Liver (tissue), 9 donors: Measurements from ENCODE around the gene SPHK2. TPM values are rescaled to one million over a fixed set of nuclear protein-coding genes. Genes with fewer than 3 reads are reported as not detected.

Experiments used
- DNase-seq: peaks from one replicate; pipeline ENCODE4 v3.0.0-alpha.2; 2017; ENCODE audit warnings: low spot score
- H3K27ac ChIP-seq, 2 donors: one replicate each; pipeline ENCODE4 v1.7.0; 2013; ENCODE audit warnings: inconsistent platforms in 2 of 2, low read length in 2 of 2, control low read depth in 1 of 2, low read depth in 1 of 2, mild to moderate bottlenecking in 1 of 2
- H3K27me3 ChIP-seq, 4 donors: one replicate each; pipeline versions ENCODE4 v1.6.1 to v1.7.0; 2013; ENCODE audit warnings: low read length in 3 of 4, inconsistent platforms in 1 of 4, mild to moderate bottlenecking in 1 of 4, moderate library complexity in 1 of 4; ENCODE audit not compliant: control insufficient read depth in 4 of 4, insufficient read depth in 4 of 4
- H3K36me3 ChIP-seq, 4 donors: one replicate each; pipeline versions ENCODE4 v1.6.1 to v1.7.0; 2013; ENCODE audit warnings: low read length in 3 of 4, mild to moderate bottlenecking in 3 of 4, low read depth in 1 of 4, moderate library complexity in 1 of 4; ENCODE audit not compliant: control insufficient read depth in 4 of 4, insufficient read depth in 3 of 4
- H3K4me1 ChIP-seq, 4 donors: one replicate each; pipeline versions ENCODE4 v1.6.1 to v1.7.0; 2013; ENCODE audit warnings: low read length in 3 of 4, mild to moderate bottlenecking in 3 of 4, moderate library complexity in 1 of 4; ENCODE audit not compliant: control insufficient read depth in 4 of 4, insufficient read depth in 4 of 4
- H3K4me3 ChIP-seq, 3 donors: one replicate each; pipeline versions ENCODE4 v1.6.1 to v1.7.0; 2013; ENCODE audit warnings: low read length in 3 of 3, control low read depth in 1 of 3, low read depth in 1 of 3, mild to moderate bottlenecking in 1 of 3
- H3K9ac ChIP-seq, 2 donors: one replicate each; pipeline ENCODE4 v1.7.0; 2013; ENCODE audit warnings: low read length in 2 of 2, mild to moderate bottlenecking in 2 of 2, moderate library complexity in 2 of 2, control low read depth in 1 of 2, low read depth in 1 of 2
- H3K9me3 ChIP-seq, 4 donors: one replicate each; pipeline versions ENCODE4 v1.6.1 to v1.7.0; 2013; ENCODE audit warnings: low read length in 3 of 4; ENCODE audit not compliant: control insufficient read depth in 4 of 4
- ATF3 ChIP-seq: IDR thresholded peaks from 2 replicates; pipeline ENCODE4 v1.6.1; 2016; ENCODE audit warnings: antibody characterized with exemption
- CTCF ChIP-seq: fragments of 150-350 bp; IDR thresholded peaks from 2 replicates; pipeline ENCODE4 v1.5.1; 2017; ENCODE audit warnings: improper control_type of control experiment, low read depth, low read length; ENCODE audit not compliant: missing input control
- EGR1 ChIP-seq, 2 donors: IDR thresholded peaks; 2 replicates each; pipeline ENCODE4 v1.6.1; 2016 to 2018; ENCODE audit warnings: antibody characterized with exemption in 2 of 2, low read depth in 2 of 2
- FOXA1 ChIP-seq: IDR thresholded peaks from 2 replicates; pipeline ENCODE4 v1.6.1; 2016; ENCODE audit warnings: antibody characterized with exemption
- FOXA2 ChIP-seq: IDR thresholded peaks from 2 replicates; pipeline ENCODE4 v1.6.1; 2016; ENCODE audit warnings: antibody characterized with exemption
- GABPA ChIP-seq, 2 donors: IDR thresholded peaks in 1 of 2; conservative IDR thresholded peaks in 1 of 2; 2 replicates each; pipeline ENCODE4 v1.6.1; 2016; ENCODE audit warnings: antibody characterized with exemption in 2 of 2, mild to moderate bottlenecking in 1 of 2, moderate library complexity in 1 of 2
- HNF4A ChIP-seq, 2 donors: conservative IDR thresholded peaks; 2 replicates each; pipeline ENCODE4 v1.6.1; 2016; ENCODE audit warnings: antibody characterized with exemption in 2 of 2, mild to moderate bottlenecking in 2 of 2
- JUND ChIP-seq, 2 donors: IDR thresholded peaks; 2 replicates each; pipeline ENCODE4 v1.6.1; 2016; ENCODE audit warnings: antibody characterized with exemption in 2 of 2
- MAX ChIP-seq: IDR thresholded peaks from 2 replicates; pipeline ENCODE4 v1.6.1; 2016; ENCODE audit warnings: antibody characterized with exemption
- NR2F2 ChIP-seq: IDR thresholded peaks from 2 replicates; pipeline ENCODE4 v1.6.1; 2016; ENCODE audit warnings: antibody characterized with exemption
- RAD21 ChIP-seq, 2 donors: IDR thresholded peaks; 2 replicates each; pipeline ENCODE4 v1.6.1; 2016; ENCODE audit warnings: antibody characterized with exemption in 2 of 2, mild to moderate bottlenecking in 2 of 2
- REST ChIP-seq: IDR thresholded peaks from 2 replicates; pipeline ENCODE4 v1.6.1; 2016; ENCODE audit warnings: antibody characterized with exemption, mild to moderate bottlenecking
- RXRA ChIP-seq, 2 donors: IDR thresholded peaks; 2 replicates each; pipeline ENCODE4 v1.6.1; 2017 to 2018; ENCODE audit warnings: antibody characterized with exemption in 2 of 2, mild to moderate bottlenecking in 1 of 2
- SP1 ChIP-seq: IDR thresholded peaks from 2 replicates; pipeline ENCODE4 v1.6.1; 2018; ENCODE audit warnings: antibody characterized with exemption, mild to moderate bottlenecking
- TAF1 ChIP-seq: conservative IDR thresholded peaks from 2 replicates; pipeline ENCODE4 v1.6.1; 2016; ENCODE audit warnings: antibody characterized with exemption, mild to moderate bottlenecking
- YY1 ChIP-seq: IDR thresholded peaks from 2 replicates; pipeline ENCODE4 v1.6.1; 2016; ENCODE audit warnings: antibody characterized with exemption, mild to moderate bottlenecking
- WGBS: extraction: QIAGEN DNeasy Blood & Tissue Kit; methylation state at CpG from one replicate; pipeline ENCODE4 v1.1.7; 2013; 5-methylcytosine and 5-hydroxymethylcytosine counted together
- polyA plus RNA-seq, 2 donors: library from polyadenylated mRNA; stranded (reverse) in 1 of 2; unstranded in 1 of 2; fragments of 200-250 nt in 1 of 2; fragments of >200 nt in 1 of 2; fragmentation: Nextera tagmentation in 1 of 2; extraction: Ambion mirVana in 1 of 2; gene quantifications; one replicate each; pipeline versions ENCODE4 v1.2.1 to v1.2.3, GENCODE V29; 2013 to 2015
- total RNA-seq, 2 donors: library from RNA; depleted of rRNA; stranded (reverse); fragments of >200 nt; gene quantifications; one replicate each; pipeline ENCODE4 v1.2.3, GENCODE V29; 2014
- donor health status: healthy.
- donor health status: healthy.
- donor health status: healthy.
- donor health status: healthy.
- donor health status: healthy.

Gene SPHK2
- total and polyA plus RNA-seq, 4 donors, result 9.6 to 17.3 (median 12.3) TPM

GRCh38 chr19:48636859-48637448 is 17.6 kb downstream of the SPHK2 start, which contains the start of gene DBP:
Gene DBP (minus strand): TSS chr19:48637379. CDS start chr19:48636994, 385 bp downstream.
- Histone ChIP-seq H3K4me3 (peak within 1 kb of the TSS; percentile 59 to 86 (median 75)), H3K9ac (peak within 1 kb of the TSS; percentile 72 to 94), H3K4me1 (peaks cover 12 to 54% (median 40%) of the 10 kb centered on the region in 4 donors), H3K27me3 (no peaks in the 10 kb centered on the region), H3K36me3 (no peaks in the 10 kb centered on the region), H3K27ac (peak within 1 kb of the TSS; percentile 98 to 99), H3K9me3 (no peaks in the 10 kb centered on the region)
- DNase-seq, result no peak
- no peak for TF ChIP-seq CTCF
- no peak for TF ChIP-seq TAF1
- TF ChIP-seq EGR1 (IDR thresholded peaks at IDR 0.05; ENCODE audit: low read depth in 2 of 2), result no peak
- no peak for TF ChIP-seq HNF4A (conservative IDR thresholded peaks at IDR 0.05)
- TF ChIP-seq SP1, result no peak
- under 1% methylated on average over 40 of the region's 40 CpGs for WGBS

- WGBS, result under 1% methylated on average over 38 of the region's 38 CpGs
- peak; percentile 92 for DNase-seq
- Histone ChIP-seq H3K27me3 (no peaks in the 10 kb centered on the region), H3K4me1 (peaks cover 12 to 54% (median 40%) of the 10 kb centered on the region in 4 donors), H3K9ac (peak overlapping the region; percentile 72 to 94), H3K9me3 (no peaks in the 10 kb centered on the region), H3K27ac (peak overlapping the region; percentile 98 to 99), H3K36me3 (no peaks in the 10 kb centered on the region), H3K4me3 (peak overlapping the region; percentile 56 to 86 (median 59))
- TF ChIP-seq ATF3, result no peak
- peak; percentile 87 for TF ChIP-seq SP1
- TF ChIP-seq RAD21 (IDR thresholded peaks at IDR 0.05), result no peak
- TF ChIP-seq CTCF, result no peak
- no peak for TF ChIP-seq REST
- TF ChIP-seq YY1, result peak; percentile 30
- peak; percentile 95 for TF ChIP-seq MAX
- TF ChIP-seq NR2F2, result peak; percentile 50
- peak in 1 of 2 donors; percentile 14 for TF ChIP-seq GABPA (IDR thresholded peaks at IDR 0.05 in 1 of 2, conservative IDR thresholded peaks at IDR 0.05 in 1 of 2)
- no peak for TF ChIP-seq FOXA2
- no peak for TF ChIP-seq FOXA1
- no peak for TF ChIP-seq EGR1 (IDR thresholded peaks at IDR 0.05; ENCODE audit: low read depth in 2 of 2)
- no peak for TF ChIP-seq HNF4A (conservative IDR thresholded peaks at IDR 0.05)
- TF ChIP-seq JUND (IDR thresholded peaks at IDR 0.05), result peak in 1 of 2 donors; percentile 22
- TF ChIP-seq RXRA (IDR thresholded peaks at IDR 0.05), result peak; percentile 32 to 48
Measured at GRCh38 chr19:48637449-48637947, 18.2 kb downstream of the SPHK2 start.
